Measurements from ENCODE around the gene ATE1.
"Not testable (repeated sequence)": the region's sequence is repeated elsewhere in the genome, so short reads cannot be mapped to it uniquely, and the experiment has no call there.

ATE1 gene

GRCh38 chr10:121724282-121724681 lies 203.5 kb downstream of the ATE1 start:
- no peak for DNase-seq

- no peak for DNase-seq
These were observed 205.2 kb downstream of the ATE1 start for GRCh38 chr10:121722665-121723064.

GRCh38 chr10:121721257-121721656 lies 206.6 kb downstream of the ATE1 start:
- no peak for DNase-seq

- no peak for DNase-seq
These were observed 211.9 kb downstream of the ATE1 start for GRCh38 chr10:121715969-121716368.

GRCh38 chr10:121715076-121715475 lies 212.8 kb downstream of the ATE1 start:
- no peak for DNase-seq

GRCh38 chr10:121713486-121713885 lies 214.3 kb downstream of the ATE1 start:
- DNase-seq: no peak

- no peak for DNase-seq
These were observed 216.9 kb downstream of the ATE1 start for GRCh38 chr10:121710971-121711370.

- DNase-seq: no peak
These were observed 217.6 kb downstream of the ATE1 start for GRCh38 chr10:121710207-121710606.

- DNase-seq: no peak
These were observed 218.2 kb downstream of the ATE1 start for GRCh38 chr10:121709675-121710073.

- DNase-seq: no peak
These were observed 218.8 kb downstream of the ATE1 start for GRCh38 chr10:121708728-121709674.

GRCh38 chr10:121702351-121703320 lies 225.2 kb downstream of the ATE1 start:
- DNase-seq: no peak

- DNase-seq: no peak
These were observed 227.4 kb downstream of the ATE1 start for GRCh38 chr10:121700416-121700815.

- not testable (repeated sequence) for DNase-seq
These were observed 228.1 kb downstream of the ATE1 start for GRCh38 chr10:121699703-121700102.

GRCh38 chr10:121698902-121699301 lies 228.9 kb downstream of the ATE1 start:
- no peak for DNase-seq

- DNase-seq: no peak
These were observed 229.5 kb downstream of the ATE1 start for GRCh38 chr10:121698336-121698735.

GRCh38 chr10:121696854-121697253 lies 231.0 kb downstream of the ATE1 start:
- no peak for DNase-seq

GRCh38 chr10:121695731-121696464 lies 231.9 kb downstream of the ATE1 start:
- DNase-seq: no peak

GRCh38 chr10:121694966-121695643 lies 232.7 kb downstream of the ATE1 start:
- no peak for DNase-seq

- DNase-seq: no peak
These were observed 233.4 kb downstream of the ATE1 start for GRCh38 chr10:121694327-121694965.

- no peak for DNase-seq
These were observed 235.2 kb downstream of the ATE1 start for GRCh38 chr10:121692626-121693025.

- DNase-seq: no peak
These were observed 236.9 kb downstream of the ATE1 start for GRCh38 chr10:121690970-121691369.

Data from activated CD4-positive, CD25-positive, alpha-beta regulatory T cell (primary cell).